ENCODE results near the gene UBAC1.

Gene UBAC1

GRCh38 chr9:135976531-135976930 is 15.4 kb upstream of the UBAC1 start:
- H3K4me3 ChIP-seq (ENCODE audit: low read depth, low read length) = no peak overlapping the region
- TF ChIP-seq CTCF (IDR thresholded peaks at IDR 0.05; ENCODE audit: borderline replicate concordance, insufficient read depth, low read depth, low read length) = no peak

GRCh38 chr9:135975834-135976233 is 14.7 kb upstream of the UBAC1 start:
- no peak overlapping the region for H3K4me3 ChIP-seq (ENCODE audit: low read depth, low read length)
- TF ChIP-seq CTCF (IDR thresholded peaks at IDR 0.05; ENCODE audit: borderline replicate concordance, insufficient read depth, low read depth, low read length) = no peak

- H3K4me3 ChIP-seq (ENCODE audit: low read depth, low read length) = no peak overlapping the region
These were observed 13.0 kb upstream of the UBAC1 start for GRCh38 chr9:135974220-135974573.

GRCh38 chr9:135973277-135974219 is 12.4 kb upstream of the UBAC1 start:
- H3K4me3 ChIP-seq (ENCODE audit: low read depth, low read length) = no peak overlapping the region
- TF ChIP-seq CTCF (IDR thresholded peaks at IDR 0.05; ENCODE audit: borderline replicate concordance, insufficient read depth, low read depth, low read length) = no peak

More at GRCh38 chr9:135974220-135974573, 13.0 kb upstream of the UBAC1 start:
- TF ChIP-seq CTCF (IDR thresholded peaks at IDR 0.05; ENCODE audit: borderline replicate concordance, insufficient read depth, low read depth, low read length) = no peak

GRCh38 chr9:135971892-135972291 is 10.7 kb upstream of the UBAC1 start:
- no peak for TF ChIP-seq CTCF (IDR thresholded peaks at IDR 0.05; ENCODE audit: borderline replicate concordance, insufficient read depth, low read depth, low read length)
- no peak overlapping the region for H3K4me3 ChIP-seq (ENCODE audit: low read depth, low read length)

GRCh38 chr9:135971111-135971766 is 10.1 kb upstream of the UBAC1 start:
- H3K4me3 ChIP-seq (ENCODE audit: low read depth, low read length) = no peak overlapping the region
- TF ChIP-seq CTCF (IDR thresholded peaks at IDR 0.05; ENCODE audit: borderline replicate concordance, insufficient read depth, low read depth, low read length) = no peak

All from GM12875 (cell line).